Measurements from ENCODE around the gene FSCN2. TPM values are rescaled to one million over a fixed set of nuclear protein-coding genes. Genes with fewer than 3 reads are reported as not detected.

FSCN2 gene
- total and polyA plus RNA-seq, 10 of the 15 experiments (the other 5 are each of a cell fraction or from before 2014, with no cell fraction given): 0.12 to 2.1 (median 0.65) TPM; not detected in 3

DNA sequence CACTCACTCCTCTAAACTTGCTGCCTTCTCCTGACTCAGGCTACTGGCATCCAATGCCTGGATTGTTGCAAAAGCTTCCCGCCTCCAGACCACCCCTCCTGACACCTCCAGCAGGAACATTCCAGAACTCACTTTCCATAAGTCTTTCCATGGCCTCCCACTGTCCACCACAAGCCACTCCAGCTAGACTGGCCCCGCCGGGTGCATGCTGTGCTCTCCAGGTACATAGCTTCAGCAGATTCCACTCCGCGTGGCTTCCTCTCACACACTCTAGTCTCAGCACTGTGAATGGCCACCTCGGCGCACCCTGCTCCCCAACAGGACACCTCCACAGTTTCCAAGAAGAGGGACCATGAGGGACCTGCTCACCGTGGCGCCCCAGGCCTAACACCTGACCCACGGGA, 49.9 kb downstream of the FSCN2 start:
- no TSS peak for BruUV-seq (replicated peaks)
- ChIA-PET SMC1A (ENCODE audit: uncharacterized antibody, unreplicated experiment) (interaction anchor here (0.7 kb wide), 1 partner anchor 26 kb away, joined by 3 read pairs; no protein-coding TSS in a partner anchor), POLR2A (no interaction called here), RAD21 (ENCODE audit: unreplicated experiment) (no interaction called here), CTCF (no interaction called here)
- no peak for TF ChIP-seq GABPA (IDR thresholded peaks at IDR 0.05; ENCODE audit: low read depth)
- TF ChIP-seq JUND (IDR thresholded peaks at IDR 0.05; ENCODE audit: low read depth, low read length): no peak
- no peak for TF ChIP-seq ETV6 (conservative IDR thresholded peaks at IDR 0.05 in 1 of 2, IDR thresholded peaks at IDR 0.05 in 1 of 2; ENCODE audit: borderline replicate concordance in 1 of 2, low read depth in 1 of 2)
- no peak for TF ChIP-seq RAD21 (IDR thresholded peaks at IDR 0.05; ENCODE audit: insufficient read depth, low read depth, low read length)
- TF ChIP-seq, protein P1, sequence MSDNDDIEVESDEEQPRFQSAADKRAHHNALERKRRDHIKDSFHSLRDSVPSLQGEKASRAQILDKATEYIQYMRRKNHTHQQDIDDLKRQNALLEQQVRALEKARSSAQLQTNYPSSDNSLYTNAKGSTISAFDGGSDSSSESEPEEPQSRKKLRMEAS (IDR thresholded peaks at IDR 0.05; ENCODE audit: low read depth, low read length): no peak
- no peak for TF ChIP-seq STAT3 (IDR thresholded peaks at IDR 0.05; ENCODE audit: low read depth, low read length)
- TF ChIP-seq, protein P2, sequence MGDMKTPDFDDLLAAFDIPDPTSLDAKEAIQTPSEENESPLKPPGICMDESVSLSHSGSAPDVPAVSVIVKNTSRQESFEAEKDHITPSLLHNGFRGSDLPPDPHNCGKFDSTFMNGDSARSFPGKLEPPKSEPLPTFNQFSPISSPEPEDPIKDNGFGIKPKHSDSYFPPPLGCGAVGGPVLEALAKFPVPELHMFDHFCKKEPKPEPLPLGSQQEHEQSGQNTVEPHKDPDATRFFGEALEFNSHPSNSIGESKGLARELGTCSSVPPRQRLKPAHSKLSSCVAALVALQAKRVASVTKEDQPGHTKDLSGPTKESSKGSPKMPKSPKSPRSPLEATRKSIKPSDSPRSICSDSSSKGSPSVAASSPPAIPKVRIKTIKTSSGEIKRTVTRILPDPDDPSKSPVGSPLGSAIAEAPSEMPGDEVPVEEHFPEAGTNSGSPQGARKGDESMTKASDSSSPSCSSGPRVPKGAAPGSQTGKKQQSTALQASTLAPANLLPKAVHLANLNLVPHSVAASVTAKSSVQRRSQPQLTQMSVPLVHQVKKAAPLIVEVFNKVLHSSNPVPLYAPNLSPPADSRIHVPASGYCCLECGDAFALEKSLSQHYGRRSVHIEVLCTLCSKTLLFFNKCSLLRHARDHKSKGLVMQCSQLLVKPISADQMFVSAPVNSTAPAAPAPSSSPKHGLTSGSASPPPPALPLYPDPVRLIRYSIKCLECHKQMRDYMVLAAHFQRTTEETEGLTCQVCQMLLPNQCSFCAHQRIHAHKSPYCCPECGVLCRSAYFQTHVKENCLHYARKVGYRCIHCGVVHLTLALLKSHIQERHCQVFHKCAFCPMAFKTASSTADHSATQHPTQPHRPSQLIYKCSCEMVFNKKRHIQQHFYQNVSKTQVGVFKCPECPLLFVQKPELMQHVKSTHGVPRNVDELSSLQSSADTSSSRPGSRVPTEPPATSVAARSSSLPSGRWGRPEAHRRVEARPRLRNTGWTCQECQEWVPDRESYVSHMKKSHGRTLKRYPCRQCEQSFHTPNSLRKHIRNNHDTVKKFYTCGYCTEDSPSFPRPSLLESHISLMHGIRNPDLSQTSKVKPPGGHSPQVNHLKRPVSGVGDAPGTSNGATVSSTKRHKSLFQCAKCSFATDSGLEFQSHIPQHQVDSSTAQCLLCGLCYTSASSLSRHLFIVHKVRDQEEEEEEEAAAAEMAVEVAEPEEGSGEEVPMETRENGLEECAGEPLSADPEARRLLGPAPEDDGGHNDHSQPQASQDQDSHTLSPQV (IDR thresholded peaks at IDR 0.05): no peak
- no peak for TF ChIP-seq NRF1 (conservative IDR thresholded peaks at IDR 0.05; ENCODE audit: low read depth, low read length)
- TF ChIP-seq SUPT20H (IDR thresholded peaks at IDR 0.05; ENCODE audit: borderline replicate concordance, control insufficient read depth, low read depth, low read length): no peak
- no peak for TF ChIP-seq KAT2A (conservative IDR thresholded peaks at IDR 0.05; ENCODE audit: control insufficient read depth, low read depth, low read length)
- no peak for TF ChIP-seq NR2C2 (IDR thresholded peaks at IDR 0.05; ENCODE audit: borderline replicate concordance, control insufficient read depth, insufficient read length, low read depth)
- TF ChIP-seq KDM1A (IDR thresholded peaks at IDR 0.05; ENCODE audit: borderline replicate concordance): no peak
- no peak for TF ChIP-seq PML (IDR thresholded peaks at IDR 0.05; ENCODE audit: low read length)
- H2AFZ ChIP-seq (ENCODE audit: control insufficient read depth, low read depth, low read length): no peak overlapping the region
- intact Hi-C loops (cut with micrococcal nuclease; ENCODE audit: unreplicated experiment) (no loop called here), in situ Hi-C loops (cut with MboI) (no loop called here)
- H3K9me3 ChIP-seq (replicated peaks; ENCODE audit: control insufficient read depth, insufficient read depth, low read length): no peaks in the 10 kb centered on the region
- H3K9ac ChIP-seq (ENCODE audit: control insufficient read depth, insufficient read depth, low read length): no peak overlapping the region
- WGBS (ENCODE audit: insufficient coverage, insufficient replicate concordance, low lambda C conversion rate, missing lambda C conversion rate): 94% methylated on average over 10 of the region's 10 CpGs
- no peaks in the 10 kb centered on the region for H4K20me1 ChIP-seq (ENCODE audit: control insufficient read depth, insufficient read depth)
- ATAC-seq (no peak), FAIRE-seq (no peak), DNase-seq (ENCODE audit: low read depth, low spot score) (no peak)
- peaks cover 12 to 21% of the 10 kb centered on the region in 2 experiments for H3K36me3 ChIP-seq (ENCODE audit: control insufficient read depth in 2 of 2, insufficient read depth in 2 of 2, low read length in 1 of 2)
- H3K79me2 ChIP-seq (ENCODE audit: control insufficient read depth, insufficient read depth, low read length): no peaks in the 10 kb centered on the region
- no peak overlapping the region for H3K27ac ChIP-seq (ENCODE audit: control insufficient read depth, insufficient read depth)
- H3K4me1 ChIP-seq (ENCODE audit: control insufficient read depth, insufficient read depth, low read length): no peaks in the 10 kb centered on the region
- H3K4me2 ChIP-seq (ENCODE audit: control insufficient read depth, insufficient read depth): no peak overlapping the region
- H3K4me3 ChIP-seq: no peak overlapping the region
- H3K27me3 ChIP-seq (replicated peaks in 1 of 2; ENCODE audit: control insufficient read depth in 2 of 2, insufficient read depth in 2 of 2, low read length in 1 of 2): no peaks in the 10 kb centered on the region

Measured in GM12878 (cell line).